Measurements from ENCODE around the gene VSIG2. TPM values are rescaled to one million over a fixed set of nuclear protein-coding genes. Genes with fewer than 3 reads are reported as not detected.

The VSIG2 gene
- polyA plus RNA-seq, 1 donor, result 1.1 TPM

DNA sequence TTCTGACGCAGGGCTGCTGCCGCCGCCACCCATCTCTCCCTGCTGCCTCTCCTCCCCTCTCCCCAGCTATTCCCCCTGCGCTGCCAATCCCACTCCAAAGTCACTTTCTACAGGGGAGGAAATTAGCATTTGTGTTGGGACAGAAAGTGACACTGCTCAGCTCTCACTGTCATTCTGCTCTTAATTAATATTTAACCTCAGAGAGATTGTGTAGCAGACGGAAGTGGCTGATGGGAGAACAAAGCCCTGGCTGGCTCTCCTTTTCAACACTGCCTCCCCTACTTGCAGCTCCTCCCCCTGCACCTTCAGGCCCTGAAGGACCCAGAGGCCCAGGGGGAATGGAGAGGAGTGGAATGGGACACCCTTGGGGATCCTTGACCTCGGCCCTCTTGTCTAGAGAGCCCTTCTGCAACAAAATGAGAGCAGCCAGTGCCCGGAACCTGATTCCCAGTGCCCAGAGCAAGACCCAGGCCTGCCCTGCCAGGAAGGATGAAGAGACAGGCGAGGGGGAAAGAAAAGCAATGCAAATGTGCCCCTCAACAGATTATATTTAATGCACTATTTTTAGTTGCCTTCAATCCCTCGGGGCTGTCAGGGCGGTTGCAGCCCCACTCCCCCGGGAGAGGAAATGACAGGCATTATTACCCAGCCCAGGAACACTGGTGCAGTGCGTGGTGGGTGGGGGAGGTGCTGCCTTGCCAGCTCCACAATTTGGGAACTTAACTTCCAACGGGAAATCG, 26.9 kb downstream of the VSIG2 start:
- DNase-seq (ENCODE audit: low read depth), result no peak

DNA sequence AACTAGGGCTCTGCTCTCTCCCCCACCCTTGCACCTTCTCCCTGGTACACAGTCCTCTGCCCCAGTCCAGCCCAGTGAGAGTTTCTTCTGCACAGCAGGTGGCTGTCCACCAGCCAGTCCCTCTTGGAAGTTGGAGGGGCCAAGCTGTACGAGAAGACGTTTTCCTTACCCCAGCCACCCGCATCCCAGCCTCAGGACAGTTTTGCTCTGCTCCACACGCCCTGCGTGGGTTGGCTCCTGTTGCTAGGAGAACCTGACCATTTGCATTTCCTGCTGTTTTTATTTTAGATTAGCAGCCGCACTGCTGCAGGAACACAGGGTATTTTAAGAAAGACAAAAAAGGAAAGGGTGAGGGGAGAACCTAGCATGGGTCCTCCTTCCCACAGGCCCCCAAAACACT, 29.9 kb downstream of the VSIG2 start:
- DNase-seq (ENCODE audit: low read depth), result no peak

DNA sequence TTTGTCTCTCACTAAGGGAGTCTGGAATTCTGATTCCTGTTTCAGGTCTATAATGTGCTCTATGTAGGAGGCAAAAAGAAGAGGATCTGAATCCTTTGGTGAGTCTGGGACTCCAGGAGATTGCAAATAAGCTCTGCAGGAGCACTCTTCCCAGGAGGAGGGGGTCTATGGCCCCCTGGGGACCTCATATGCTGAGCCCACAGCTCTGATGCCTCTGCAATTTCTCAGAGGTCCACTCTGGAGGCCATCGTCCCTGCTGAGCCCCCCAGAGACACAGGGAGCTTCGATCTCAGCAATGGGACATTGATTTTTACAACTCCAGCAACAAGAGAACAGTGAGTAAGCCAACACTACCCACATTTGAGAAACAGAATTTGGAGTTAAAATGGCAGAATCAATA, 32.5 kb downstream of the VSIG2 start:
- no peak for DNase-seq (ENCODE audit: low read depth)

DNA sequence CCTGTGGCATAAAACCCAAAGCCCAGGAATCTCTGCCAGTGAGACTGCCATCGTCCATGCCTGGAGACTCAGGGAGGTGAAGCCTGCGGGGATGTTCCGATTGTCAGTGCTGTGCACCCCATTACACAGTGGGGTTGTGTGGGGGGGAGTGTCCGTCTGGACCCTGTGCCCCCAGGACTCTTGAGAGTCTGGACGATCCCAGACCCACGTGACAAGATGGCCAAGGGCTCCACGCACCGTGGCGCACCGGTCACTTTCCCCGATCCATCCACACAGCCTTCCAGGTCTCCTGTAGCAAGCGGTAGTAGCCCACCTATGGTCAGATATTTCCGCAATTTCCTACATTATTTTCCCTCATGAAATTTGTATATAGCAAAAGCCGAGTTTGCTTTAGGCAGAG, 33.3 kb downstream of the VSIG2 start:
- DNase-seq (ENCODE audit: low read depth), result no peak

DNA sequence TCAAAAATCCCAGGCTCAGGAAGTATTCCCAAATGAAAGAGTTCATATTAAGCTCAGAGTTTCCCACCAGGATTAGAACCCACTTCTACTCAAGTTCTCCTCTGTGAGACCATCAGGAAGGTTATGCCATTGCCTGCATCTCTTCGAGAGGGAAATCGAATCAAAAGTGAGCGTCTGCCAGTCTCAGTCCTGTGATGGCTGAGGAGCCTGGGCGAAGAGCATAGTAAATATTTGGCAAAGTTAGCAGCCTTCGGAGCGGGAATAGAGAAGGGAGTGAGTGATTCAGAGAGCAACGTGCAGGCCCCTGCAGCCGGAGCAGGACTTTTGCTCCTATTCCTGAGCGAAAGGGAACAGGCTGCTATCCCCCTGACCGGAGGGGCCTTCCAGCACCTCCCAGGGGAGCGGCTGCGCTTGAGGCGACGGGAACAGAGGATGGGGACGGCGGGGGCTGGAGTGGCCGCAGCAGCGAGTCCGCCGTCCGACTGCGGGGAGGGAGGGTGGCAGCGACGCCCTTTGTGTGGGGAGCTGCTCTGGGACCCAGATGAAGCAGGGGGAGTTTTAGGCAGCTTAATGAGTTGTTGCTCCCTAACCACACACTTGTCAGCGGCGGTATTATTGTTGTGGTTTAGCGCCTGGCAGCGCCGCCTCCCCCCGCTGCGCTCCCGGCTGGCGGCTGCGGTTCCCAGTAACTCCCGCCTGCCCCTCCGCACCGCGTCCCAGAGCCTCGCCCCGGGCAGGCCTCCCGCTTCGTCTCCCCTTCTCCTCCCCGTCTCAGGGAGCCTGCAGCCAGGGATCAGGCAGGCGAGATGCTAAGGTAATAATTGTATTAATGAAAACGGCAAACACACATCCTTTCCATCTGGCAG, 34.0 kb downstream of the VSIG2 start:
- no peak for DNase-seq (ENCODE audit: low read depth)

DNA sequence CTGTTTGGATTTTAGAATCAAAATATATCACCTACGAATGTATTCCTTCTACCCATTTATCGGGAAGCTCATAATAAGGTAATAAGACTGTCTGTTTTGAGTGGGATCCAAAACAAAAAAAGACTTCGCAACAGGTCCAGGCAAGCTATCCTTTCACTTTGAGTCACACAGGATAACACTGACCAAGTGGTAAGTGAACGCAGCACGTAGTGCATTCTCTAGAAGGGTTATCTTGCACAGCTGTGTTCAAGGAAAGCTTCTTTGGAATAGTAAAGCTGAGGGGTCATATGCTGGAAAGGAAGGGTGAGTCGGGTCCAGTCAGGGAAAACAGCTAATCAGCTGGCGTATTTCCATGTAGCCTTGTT, 34.7 kb downstream of the VSIG2 start:
- no peak for DNase-seq (ENCODE audit: low read depth)

DNA sequence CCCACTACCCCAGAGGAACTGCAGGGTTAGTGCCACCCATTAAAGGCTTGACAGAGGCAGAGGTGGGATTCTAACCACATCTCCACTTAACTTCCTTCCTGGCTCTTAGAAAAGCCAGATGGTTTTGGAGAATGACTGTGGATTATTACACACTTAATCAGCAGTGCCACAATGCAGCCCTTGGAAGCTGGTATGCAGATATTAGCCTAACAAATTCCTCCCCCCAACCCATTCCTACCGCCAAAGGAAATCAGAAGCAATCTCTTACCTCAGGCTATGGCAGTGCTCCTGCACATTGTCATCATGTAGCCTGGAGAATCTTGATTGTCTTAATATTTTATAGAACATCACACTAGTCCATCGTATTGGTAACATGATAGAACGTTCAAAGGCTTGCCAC, 35.5 kb downstream of the VSIG2 start:
- no peak for DNase-seq (ENCODE audit: low read depth)

DNA sequence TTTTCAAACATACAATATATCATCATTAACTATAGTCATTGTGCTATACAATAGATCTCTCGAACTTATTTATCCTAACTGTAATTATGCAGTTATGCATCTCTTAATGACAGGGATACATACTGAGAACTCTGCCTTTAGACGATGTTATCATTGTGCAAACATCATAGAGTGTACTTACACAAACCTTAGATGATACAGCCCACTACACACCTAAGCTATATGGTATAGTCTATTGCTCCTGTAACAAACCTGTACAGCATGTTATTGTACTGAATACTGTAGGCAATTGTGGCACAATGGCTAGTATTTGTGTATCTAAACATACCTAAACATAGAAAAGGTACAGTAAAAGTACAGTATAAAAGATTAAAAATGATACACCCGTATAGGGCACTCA, 39.7 kb downstream of the VSIG2 start:
- DNase-seq (ENCODE audit: low read depth), result no peak

DNA sequence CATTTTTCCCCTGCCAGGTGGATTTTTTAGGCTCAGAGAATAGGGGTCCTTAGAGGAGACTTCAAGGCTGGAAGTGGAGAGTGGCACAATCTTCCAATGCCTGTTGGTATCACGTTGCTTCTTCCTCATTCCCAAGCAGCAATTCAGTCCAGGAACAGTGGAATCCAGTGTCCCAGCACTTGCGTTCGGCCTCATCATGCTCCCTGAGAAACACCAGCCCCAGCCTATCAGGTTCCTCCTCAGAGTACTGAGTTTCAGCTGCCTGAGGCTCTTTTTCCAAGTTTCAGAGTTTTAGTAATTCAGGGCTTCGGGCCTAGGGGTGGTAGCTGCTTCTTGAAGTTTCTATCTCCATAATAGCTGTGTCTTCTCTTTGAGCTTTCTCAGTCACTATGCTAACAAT, 44.2 kb downstream of the VSIG2 start:
- DNase-seq (ENCODE audit: low read depth), result no peak

DNA sequence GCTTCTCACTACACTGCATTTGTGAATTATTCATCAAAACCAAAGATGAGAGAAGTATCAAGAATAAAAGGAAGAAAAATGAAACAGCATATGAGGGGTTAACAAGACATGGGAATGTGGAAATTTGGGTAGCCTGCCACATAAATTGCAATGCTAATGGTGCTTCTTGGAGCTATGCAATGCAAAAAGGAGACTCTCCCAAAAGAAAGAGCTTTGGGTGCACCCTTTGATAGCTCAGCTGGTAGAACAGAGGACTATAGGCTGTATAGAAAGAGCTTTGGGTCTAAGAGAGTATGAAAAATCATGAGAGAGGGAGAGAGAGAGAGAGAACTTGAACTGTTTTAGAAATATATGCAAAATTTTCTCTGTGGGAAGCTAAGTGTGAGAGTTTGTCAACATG, 52.0 kb downstream of the VSIG2 start:
- no peak for DNase-seq (ENCODE audit: low read depth)

DNA sequence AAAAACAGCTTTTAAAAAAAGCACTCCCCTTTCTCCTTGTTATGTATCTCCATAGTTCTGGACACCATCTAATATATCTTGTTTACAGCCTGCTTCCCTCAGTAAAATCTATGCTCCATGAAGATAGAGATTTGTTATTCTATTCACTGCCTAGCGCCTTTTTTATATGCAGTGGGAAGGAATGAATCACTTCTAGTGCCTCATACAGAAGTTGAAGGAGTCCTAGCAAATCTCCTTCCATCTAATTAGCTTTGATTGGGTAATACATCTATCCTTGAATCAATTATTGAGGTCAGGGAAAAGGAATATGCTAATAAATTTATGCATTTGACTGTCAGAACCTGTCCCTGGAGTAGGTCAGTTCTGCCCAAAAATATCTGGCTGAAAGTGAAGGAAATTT, 52.5 kb downstream of the VSIG2 start:
- DNase-seq (ENCODE audit: low read depth), result no peak

Other genes with a start within 250 kb of the VSIG2 start
- gene OR8B12, start 208.6 kb downstream of the VSIG2 start, polyA plus RNA-seq (ENCODE audit: insufficient read length), result not detected
- gene OR8A1, start 182.3 kb downstream of the VSIG2 start, polyA plus RNA-seq (ENCODE audit: insufficient read length), result 0.25 TPM
- not detected for gene PANX3, start 140.8 kb downstream of the VSIG2 start, polyA plus RNA-seq (ENCODE audit: insufficient read length)
- 23.5 TPM for gene TBRG1, start 129.4 kb downstream of the VSIG2 start, polyA plus RNA-seq (ENCODE audit: insufficient read length)
- gene SIAE, start 78.5 kb downstream of the VSIG2 start, polyA plus RNA-seq (ENCODE audit: insufficient read length), result 7.4 TPM
- gene SPA17, start 78.4 kb downstream of the VSIG2 start, polyA plus RNA-seq (ENCODE audit: insufficient read length), result 3.3 TPM
- gene NRGN, start 12.3 kb downstream of the VSIG2 start, polyA plus RNA-seq (ENCODE audit: insufficient read length), result 4.7 TPM
- gene ESAM, start 10.0 kb upstream of the VSIG2 start, polyA plus RNA-seq (ENCODE audit: insufficient read length), result 46.2 TPM
- 15.3 TPM for gene MSANTD2, start 48.2 kb upstream of the VSIG2 start, polyA plus RNA-seq (ENCODE audit: insufficient read length)
- 34.2 TPM for gene ROBO3, start 113.2 kb upstream of the VSIG2 start, polyA plus RNA-seq (ENCODE audit: insufficient read length)
- gene ROBO4, start 145.6 kb upstream of the VSIG2 start, polyA plus RNA-seq (ENCODE audit: insufficient read length), result 23.0 TPM
- 0.20 TPM for gene HEPN1, start 167.0 kb upstream of the VSIG2 start, polyA plus RNA-seq (ENCODE audit: insufficient read length)
- 0.06 TPM for gene HEPACAM, start 183.8 kb upstream of the VSIG2 start, polyA plus RNA-seq (ENCODE audit: insufficient read length)
- gene CCDC15, start 201.9 kb upstream of the VSIG2 start, polyA plus RNA-seq (ENCODE audit: insufficient read length), result 3.0 TPM